ENCODE results near the gene FN1. TPM values are rescaled to one million over a fixed set of nuclear protein-coding genes. Genes with fewer than 3 reads are reported as not detected.
"Not testable (repeated sequence)": the region's sequence is repeated elsewhere in the genome, so short reads cannot be mapped to it uniquely, and the experiment has no call there.

The FN1 gene
- total RNA-seq, 1 donor, result 18,025 TPM

- no peak overlapping the region for H2AFZ ChIP-seq (ENCODE audit: low read length)
- TF ChIP-seq CTCF (IDR thresholded peaks at IDR 0.05; ENCODE audit: extremely low read depth, low read depth, low read length), result no peak
- no peak overlapping the region for H3K4me3 ChIP-seq (ENCODE audit: insufficient read depth, low read length)
- peaks cover 49% of the 10 kb centered on the region for H4K20me1 ChIP-seq (ENCODE audit: insufficient read depth, low read length)
- H3K4me1 ChIP-seq (ENCODE audit: insufficient read depth, low read length), result peaks cover 82% of the 10 kb centered on the region
- no peaks in the 10 kb centered on the region for H3K27me3 ChIP-seq (ENCODE audit: insufficient read depth, low read length)
- H3K9me3 ChIP-seq (ENCODE audit: low read depth, low read length), result no peaks in the 10 kb centered on the region
- DNase-seq (ENCODE audit: insufficient read length, low spot score, missing footprints), result no peak
- H3K79me2 ChIP-seq (ENCODE audit: insufficient read depth, low read length), result peaks cover 11% of the 10 kb centered on the region
- peak overlapping the region; percentile 43 for H3K27ac ChIP-seq (ENCODE audit: low read depth, low read length)
- no peak overlapping the region for H3K4me2 ChIP-seq (ENCODE audit: insufficient read depth, low read length)
- peaks cover 92% of the 10 kb centered on the region for H3K36me3 ChIP-seq (ENCODE audit: insufficient read depth, low read length)
These were observed 22.4 kb downstream of the FN1 start for GRCh38 chr2:215413484-215413777.

GRCh38 chr2:215411941-215412743 lies 23.7 kb downstream of the FN1 start:
- Histone ChIP-seq H3K4me2 (ENCODE audit: insufficient read depth, low read length) (no peak overlapping the region), H3K4me3 (ENCODE audit: insufficient read depth, low read length) (no peak overlapping the region), H3K9me3 (ENCODE audit: low read depth, low read length) (no peaks in the 10 kb centered on the region), H3K27me3 (ENCODE audit: insufficient read depth, low read length) (no peaks in the 10 kb centered on the region), H3K27ac (ENCODE audit: low read depth, low read length) (peak overlapping the region; percentile 0), H4K20me1 (ENCODE audit: insufficient read depth, low read length) (peaks cover 47% of the 10 kb centered on the region), H3K36me3 (ENCODE audit: insufficient read depth, low read length) (peaks cover 92% of the 10 kb centered on the region), H3K79me2 (ENCODE audit: insufficient read depth, low read length) (peaks cover 15% of the 10 kb centered on the region), H2AFZ (ENCODE audit: low read length) (no peak overlapping the region), H3K4me1 (ENCODE audit: insufficient read depth, low read length) (peaks cover 82% of the 10 kb centered on the region)
- no peak for TF ChIP-seq CTCF (IDR thresholded peaks at IDR 0.05; ENCODE audit: extremely low read depth, low read depth, low read length)
- DNase-seq (ENCODE audit: insufficient read length, low spot score, missing footprints), result no peak

GRCh38 chr2:215410932-215411285 lies 25.0 kb downstream of the FN1 start:
- H3K4me2 ChIP-seq (ENCODE audit: insufficient read depth, low read length), result no peak overlapping the region
- no peak overlapping the region for H2AFZ ChIP-seq (ENCODE audit: low read length)
- no peak overlapping the region for H3K4me3 ChIP-seq (ENCODE audit: insufficient read depth, low read length)
- peak overlapping the region; percentile 29 for H3K27ac ChIP-seq (ENCODE audit: low read depth, low read length)
- TF ChIP-seq CTCF (IDR thresholded peaks at IDR 0.05; ENCODE audit: extremely low read depth, low read depth, low read length), result no peak
- peaks cover 87% of the 10 kb centered on the region for H3K4me1 ChIP-seq (ENCODE audit: insufficient read depth, low read length)
- peaks cover 47% of the 10 kb centered on the region for H4K20me1 ChIP-seq (ENCODE audit: insufficient read depth, low read length)
- H3K27me3 ChIP-seq (ENCODE audit: insufficient read depth, low read length), result no peaks in the 10 kb centered on the region
- H3K36me3 ChIP-seq (ENCODE audit: insufficient read depth, low read length), result peaks cover 92% of the 10 kb centered on the region
- peaks cover 23% of the 10 kb centered on the region for H3K79me2 ChIP-seq (ENCODE audit: insufficient read depth, low read length)
- peak; percentile 63 for DNase-seq (ENCODE audit: insufficient read length, low spot score, missing footprints)
- H3K9me3 ChIP-seq (ENCODE audit: low read depth, low read length), result no peaks in the 10 kb centered on the region

GRCh38 chr2:215410181-215410931 lies 25.5 kb downstream of the FN1 start:
- H3K27ac ChIP-seq (ENCODE audit: low read depth, low read length), result peak overlapping the region; percentile 29

More at GRCh38 chr2:215410181-215410931, 25.5 kb downstream of the FN1 start:
- H3K9me3 ChIP-seq (ENCODE audit: low read depth, low read length); DNase-seq (ENCODE audit: insufficient read length, low spot score, missing footprints); H3K4me3 ChIP-seq (ENCODE audit: insufficient read depth, low read length); H2AFZ ChIP-seq (ENCODE audit: low read length); H3K27me3 ChIP-seq (ENCODE audit: insufficient read depth, low read length): not testable (repeated sequence)
- Histone ChIP-seq H3K4me1 (ENCODE audit: insufficient read depth, low read length) (peaks cover 89% of the 10 kb centered on the region), H3K79me2 (ENCODE audit: insufficient read depth, low read length) (peaks cover 25% of the 10 kb centered on the region), H3K36me3 (ENCODE audit: insufficient read depth, low read length) (peaks cover 92% of the 10 kb centered on the region), H3K4me2 (ENCODE audit: insufficient read depth, low read length) (peak overlapping the region; percentile 25), H4K20me1 (ENCODE audit: insufficient read depth, low read length) (peaks cover 49% of the 10 kb centered on the region)
